8988T (cell line): ENCODE data around the gene ADAM12.

Experiments used
- DNase-seq: peaks from one replicate; pipeline ENCODE4 v3.0.0; 2011

The ADAM12 gene

DNA sequence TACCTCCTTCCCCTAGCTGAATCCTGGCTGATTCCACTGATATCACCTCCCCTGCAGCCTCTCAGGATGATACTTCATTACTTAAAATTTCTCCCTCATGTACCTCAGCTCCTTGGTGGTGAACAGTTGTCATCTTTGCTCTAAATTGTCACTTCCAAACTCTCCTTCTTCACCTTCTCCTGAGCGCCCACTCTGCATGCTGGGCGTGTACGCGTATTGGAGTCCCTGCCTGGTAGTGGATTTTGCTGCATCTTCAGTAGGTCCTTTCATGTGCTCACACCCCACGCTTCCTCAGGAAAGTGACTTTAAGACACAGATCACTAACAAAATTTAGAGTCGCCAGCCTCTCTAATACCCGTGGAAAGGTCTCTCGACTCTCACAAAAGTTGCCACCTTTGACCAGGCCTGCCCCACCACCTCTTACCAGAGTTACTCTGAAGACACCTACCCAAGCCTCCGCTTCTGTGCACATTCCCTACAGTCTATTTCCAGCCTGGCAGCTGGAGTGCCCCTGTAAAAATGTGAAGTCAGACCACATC, 255.1 kb downstream of the ADAM12 start:
- no peak for DNase-seq

DNA sequence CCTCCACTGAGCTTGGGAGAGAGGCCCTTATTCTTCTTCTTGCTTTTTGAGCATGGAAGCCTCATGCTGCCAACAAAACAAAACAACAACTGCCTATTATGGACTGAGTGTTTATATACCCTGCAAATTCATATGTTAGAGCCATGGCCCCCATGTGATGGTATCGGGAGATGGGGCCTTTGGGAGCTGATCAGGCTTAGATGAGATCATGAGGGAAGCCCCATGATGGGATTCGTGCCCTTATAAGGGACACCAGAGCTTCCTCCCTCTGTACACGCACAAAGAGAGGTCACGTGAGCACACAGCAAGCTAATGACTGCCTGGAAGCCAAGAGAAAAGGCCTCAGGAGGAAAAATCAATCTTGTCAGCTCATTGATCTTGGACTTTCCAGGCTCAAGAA, 256.9 kb downstream of the ADAM12 start:
- DNase-seq: no peak

DNA sequence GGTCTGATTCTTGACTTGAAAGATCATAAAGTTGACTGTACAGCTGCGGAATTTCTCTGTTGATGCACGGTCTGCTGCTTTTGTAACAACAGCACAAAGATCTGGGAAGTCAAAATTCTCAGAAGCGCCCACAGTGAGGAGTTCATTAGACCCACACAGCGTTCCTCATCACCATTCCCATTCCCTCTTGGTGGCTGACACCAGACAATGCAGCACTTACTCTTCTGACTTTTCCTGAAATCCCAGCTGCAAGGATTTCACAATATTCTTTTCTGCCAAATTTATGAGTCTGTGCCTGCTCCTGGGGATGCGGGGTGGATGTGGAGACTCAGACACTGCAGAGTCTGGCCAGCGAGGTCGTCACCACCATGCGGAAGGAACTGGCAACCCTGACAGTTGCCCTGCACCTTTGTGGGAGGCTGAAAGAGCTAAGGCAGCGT, 258.0 kb downstream of the ADAM12 start:
- no peak for DNase-seq

DNA sequence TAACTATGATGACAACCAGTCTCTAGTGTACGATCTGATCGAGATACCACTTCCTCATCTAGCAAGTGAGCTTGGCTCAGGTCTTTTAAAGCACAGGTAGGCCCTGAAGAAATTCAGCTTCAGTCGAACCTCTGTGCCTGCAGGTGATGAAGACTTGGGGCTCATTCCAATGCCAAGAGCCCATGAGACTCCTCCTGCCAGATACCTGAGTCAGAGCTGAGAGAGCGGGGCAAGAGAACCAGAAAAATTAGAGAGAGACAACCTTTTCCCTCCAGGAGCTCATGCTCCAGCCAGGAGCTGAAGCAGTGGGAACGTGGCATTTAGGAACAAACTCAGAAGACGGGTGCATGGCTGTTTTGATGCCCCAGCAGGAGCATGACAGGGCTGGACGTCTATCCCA, 259.3 kb downstream of the ADAM12 start:
- no peak for DNase-seq

DNA sequence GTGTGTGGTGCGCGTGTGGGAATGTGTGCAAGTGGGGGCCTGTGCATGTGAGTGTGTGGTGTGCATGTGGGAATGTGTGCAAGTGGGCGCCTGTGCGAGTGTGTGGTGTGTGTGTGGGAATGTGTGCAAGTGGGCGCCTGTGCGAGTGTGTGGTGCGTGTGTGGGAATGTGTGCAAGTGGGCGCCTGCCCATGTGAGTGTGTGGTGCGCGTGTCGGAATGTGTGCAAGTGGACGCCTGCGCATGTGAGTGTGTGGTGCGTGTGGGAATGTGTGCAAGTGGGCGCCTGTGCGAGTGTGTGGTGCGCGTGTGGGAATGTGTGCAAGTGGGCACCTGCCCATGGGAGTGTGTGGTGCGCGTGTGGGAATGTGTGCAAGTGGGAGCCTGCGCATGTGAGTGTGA, 259.7 kb downstream of the ADAM12 start:
- DNase-seq: no peak

DNA sequence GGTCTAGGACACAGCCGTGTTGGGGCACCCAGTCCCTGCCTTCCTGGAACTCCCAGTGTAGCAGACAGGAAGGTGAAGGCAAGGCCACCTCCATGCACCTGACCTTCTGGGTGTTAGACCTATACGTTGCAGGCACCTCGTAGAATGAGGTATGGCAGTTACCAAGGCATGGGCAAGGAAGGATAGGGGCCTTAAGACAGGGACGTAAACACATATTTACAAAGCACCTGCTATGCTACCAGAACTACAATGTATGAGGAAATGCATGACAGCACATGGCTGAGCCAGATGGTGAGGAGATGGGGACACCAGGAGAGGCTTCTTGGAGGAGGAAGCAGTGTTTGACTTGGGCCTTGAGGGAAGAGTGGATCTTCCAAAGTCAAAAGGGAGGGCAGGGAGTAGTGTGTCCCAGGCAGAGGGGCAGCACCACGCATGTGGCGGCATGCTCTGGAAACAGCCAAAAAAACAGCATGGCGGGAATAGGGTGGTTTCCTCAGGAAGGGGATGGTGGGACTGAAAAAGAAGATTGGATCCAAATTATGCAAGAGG, 260.7 kb downstream of the ADAM12 start:
- no peak for DNase-seq

DNA sequence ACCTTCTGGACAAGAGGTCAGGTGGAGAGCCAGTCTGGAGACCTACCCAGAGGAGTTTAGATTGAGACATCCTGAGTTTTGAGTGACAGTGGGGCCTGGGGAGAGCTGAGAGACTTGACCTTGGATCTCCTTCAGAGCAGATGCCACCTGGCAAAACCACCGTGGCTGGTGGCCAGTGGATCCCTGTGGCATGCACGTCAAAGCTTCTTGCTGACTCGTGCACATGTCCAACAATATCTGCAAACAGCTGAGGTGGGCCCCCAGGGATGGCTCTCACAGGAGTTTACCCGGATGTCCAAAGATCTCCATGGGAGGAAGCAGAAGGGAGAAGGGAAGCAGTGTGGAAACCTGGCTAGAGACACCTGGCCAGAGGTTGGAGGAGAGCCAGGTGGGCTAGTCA, 261.4 kb downstream of the ADAM12 start:
- no peak for DNase-seq

DNA sequence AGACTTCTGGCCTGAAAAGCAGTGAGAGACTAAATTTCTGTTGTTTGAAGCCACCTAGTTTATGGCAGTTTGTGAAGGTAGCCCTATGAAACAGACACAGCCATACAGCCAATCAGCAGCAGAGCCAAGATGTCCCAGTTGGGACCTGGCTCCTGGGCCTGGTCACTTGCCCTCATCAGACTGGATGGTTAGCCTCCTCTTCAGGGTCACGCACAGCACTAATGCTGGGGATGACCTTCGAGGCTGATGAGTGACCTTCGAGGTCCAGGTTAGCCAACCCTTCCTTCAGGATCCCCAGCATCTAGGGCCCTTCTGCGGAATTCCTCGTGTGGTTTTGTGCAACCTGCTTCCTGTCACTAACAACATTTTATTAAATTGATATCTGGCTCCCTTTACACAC, 262.3 kb downstream of the ADAM12 start:
- no peak for DNase-seq

DNA sequence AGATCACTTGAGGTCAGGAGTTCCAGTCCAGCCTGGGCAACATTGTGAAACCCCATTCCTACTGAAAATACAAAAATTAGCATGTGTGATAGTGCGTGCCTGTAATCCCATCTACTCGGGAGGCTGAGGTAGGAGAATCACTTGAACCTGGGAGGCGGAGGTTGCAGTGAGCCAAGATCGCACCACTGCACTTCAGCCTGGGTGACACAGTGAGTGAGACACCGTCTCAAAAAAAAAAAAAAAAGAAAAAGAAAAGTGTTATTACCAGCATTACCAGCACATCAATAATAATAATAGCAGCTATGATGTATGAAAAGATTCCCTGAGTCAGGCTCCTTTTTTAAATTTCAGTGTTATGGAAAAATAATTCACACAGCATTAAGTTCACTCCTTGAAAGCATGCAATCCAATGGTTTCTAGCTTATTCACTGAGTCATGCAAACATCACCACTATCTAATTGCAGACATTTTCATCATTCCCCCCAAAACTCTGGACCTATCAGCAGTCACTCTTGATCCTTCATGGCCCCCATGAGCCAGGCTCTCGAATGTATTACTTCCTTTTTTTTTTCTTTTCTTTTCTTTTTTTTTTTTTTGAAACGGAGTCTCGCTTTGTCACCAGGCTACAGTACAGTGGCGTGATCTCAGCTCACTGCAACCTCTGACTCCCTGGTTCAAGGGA, 263.5 kb downstream of the ADAM12 start:
- DNase-seq: no peak

DNA sequence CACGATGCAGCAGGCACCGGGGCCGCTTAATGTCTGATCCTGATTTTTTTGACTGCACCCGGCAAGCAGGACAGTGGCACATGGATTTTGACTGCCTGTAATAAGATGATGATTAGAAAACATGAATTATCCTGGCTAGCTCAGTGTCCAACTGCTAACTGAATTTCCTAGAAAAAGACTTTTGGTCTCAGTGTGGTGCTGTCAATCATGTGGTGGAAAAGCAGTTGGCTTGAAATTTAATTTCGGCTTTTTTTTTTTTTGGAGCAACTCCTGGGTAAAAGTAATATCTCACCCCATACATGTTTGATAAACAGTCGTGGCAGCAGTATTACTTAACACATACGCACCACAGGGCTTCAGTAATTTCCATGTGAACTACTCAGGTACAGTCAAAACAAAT, 264.2 kb downstream of the ADAM12 start:
- no peak for DNase-seq

DNA sequence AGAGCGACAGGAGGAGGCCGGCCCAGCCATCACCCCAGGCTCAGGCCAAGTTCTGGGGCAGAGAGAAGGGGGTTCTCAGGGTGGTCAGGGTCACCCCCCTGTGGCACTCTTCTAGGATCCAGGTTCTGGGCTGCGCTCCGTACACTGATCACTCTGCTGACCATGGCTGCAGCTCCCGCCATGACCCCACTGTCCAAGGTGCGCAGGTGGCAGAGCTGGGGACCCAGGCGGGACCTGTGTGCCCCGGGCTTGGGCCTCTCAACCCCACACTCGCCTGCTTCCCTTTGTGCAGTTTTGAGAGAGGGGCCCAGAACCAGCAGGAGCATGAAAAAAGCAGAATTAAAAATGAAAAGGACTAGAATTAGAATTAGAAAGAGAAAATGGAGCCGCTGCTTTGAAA, 264.8 kb downstream of the ADAM12 start:
- no peak for DNase-seq

DNA sequence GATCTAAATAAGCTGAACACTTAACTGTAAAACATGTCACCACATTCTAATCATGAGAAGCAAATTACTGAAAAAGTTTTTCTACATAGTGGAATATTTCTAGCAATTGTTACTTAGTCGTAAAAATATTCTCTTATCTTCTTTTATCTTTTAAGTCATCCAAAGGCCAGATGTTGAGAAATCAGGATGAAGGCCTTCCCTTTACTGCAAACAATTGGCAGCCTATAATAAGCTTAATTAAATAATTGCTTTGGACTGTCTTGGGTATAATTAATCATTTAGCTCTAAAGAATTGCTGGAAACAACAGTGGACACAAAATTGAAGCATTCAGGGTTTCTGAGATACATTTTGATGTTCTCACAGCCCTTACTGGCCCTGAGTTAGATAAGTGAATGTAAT, 265.4 kb downstream of the ADAM12 start:
- DNase-seq: no peak

DNA sequence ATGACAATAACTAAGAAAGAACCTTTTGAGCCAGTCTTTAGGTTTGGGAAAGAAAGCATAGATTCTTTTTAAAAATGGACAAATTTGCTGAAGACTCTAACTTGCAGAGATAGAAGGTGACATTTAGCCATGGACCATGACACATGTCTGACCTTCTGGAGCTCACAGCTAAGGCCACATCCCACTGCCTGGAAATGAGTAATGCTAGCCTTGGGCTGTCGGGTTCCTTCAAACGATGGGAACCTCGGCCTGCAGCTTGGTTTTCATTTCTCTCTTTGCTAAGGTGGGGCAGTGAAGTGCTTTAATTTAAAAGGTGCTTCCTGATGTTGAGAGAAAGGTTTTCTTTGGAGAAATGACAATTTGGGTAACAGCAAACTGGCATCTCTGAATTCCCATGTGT, 268.7 kb downstream of the ADAM12 start:
- no peak for DNase-seq

DNA sequence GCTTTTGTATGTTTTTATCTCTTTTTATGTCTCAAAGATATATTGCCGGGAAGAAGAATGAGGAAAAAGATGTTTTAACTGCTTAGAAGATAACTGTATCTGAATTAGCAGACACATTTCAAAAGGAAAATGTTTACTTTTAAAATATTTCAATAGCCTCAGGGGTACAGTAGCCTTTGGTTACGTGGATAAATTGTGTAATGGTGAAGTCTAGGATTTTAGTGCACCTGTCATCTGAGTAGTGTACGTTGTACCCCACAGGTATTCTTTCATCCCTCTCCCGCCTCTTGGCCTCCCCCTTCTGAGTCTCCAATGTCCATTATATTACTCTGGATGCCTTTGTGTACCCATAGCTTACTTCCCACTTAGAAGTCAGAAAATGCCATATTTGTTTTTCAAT, 269.8 kb downstream of the ADAM12 start:
- DNase-seq: no peak

DNA sequence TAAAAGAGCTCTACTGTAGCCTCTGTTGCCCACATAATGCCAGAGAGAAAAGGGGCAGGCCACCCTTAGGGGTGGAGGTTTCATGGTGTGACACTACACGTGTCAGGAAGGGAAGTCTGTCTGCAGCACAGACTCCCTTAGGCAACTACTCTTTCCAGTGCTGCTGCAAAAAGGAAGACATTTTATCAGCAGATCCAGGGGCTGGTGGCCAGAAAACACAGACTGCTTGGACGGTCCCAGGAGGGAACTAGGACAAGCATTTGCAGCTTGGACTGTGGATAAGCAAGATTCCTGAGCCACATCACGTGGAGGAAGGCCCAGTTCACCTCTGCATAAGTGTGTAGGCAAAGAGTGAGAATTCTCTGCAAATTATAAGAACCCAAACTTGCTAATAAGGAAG, 271.1 kb downstream of the ADAM12 start:
- DNase-seq: no peak

DNA sequence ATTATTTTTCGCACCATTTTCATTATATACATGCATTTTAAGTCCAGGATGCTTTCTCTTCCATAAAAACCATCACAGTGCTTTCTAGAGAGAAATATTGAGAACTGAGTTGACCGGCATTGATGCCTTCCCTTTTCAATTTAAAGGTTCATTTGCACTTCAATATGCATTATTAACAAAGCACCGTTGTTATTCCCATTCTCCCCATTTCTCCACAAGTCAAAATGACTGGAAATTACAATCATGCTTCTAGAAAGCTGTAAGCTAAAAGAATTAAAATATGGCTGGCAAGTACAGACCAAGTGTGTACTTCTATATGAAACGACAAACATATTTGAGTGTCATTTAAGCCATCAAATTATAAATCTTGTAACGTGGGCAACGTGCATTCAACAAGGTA, 272.4 kb downstream of the ADAM12 start:
- DNase-seq: no peak

DNA sequence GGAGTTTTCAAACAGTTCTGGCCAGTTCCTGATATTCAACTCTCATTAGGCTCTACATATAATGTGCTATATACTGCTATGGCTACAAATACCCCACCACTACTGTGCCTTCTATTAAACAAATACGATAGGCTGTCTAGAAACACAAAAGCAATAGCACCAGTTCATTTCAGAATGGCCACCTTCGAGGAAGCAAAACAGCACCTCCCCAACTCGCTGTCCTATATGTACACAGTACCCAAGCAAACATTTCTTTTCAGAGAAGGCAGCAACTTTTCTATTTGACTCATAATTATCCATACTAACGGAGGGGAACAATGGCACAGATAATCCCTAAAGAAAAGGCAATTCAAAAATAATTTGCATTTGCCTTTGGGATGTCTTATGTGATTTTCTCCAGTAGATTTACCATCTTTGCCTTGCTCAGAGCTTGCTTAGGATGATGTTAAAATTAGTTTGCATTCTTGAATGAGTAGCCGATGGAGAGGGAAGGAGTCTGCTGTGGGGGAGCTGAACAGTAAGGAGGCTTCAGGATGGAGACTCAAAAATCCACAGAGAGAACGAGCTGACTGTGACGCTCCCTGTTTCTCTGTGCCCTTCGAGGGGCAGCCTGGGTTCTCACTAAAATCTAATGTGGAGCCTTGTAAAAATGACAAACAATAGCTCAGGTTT, 273.3 kb downstream of the ADAM12 start:
- no peak for DNase-seq

DNA sequence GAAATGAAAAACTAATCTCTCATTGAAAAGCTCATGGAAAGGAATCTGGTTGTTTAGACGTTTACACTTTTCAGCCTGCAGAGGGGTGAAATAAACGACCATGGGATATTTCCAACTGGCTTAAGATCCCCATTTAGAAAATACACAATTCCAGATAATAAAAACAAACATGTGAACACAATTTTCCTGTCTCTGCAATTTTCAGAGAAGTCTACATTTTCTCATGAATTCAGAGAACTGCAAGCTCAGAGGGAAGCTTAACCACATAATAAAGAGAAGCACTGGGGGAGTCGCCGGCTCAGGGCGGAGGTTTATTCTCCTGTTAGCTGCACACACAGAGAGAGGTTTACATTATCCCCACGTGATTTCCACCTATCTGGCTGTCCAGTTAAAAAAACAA, 276.8 kb downstream of the ADAM12 start:
- no peak for DNase-seq

DNA sequence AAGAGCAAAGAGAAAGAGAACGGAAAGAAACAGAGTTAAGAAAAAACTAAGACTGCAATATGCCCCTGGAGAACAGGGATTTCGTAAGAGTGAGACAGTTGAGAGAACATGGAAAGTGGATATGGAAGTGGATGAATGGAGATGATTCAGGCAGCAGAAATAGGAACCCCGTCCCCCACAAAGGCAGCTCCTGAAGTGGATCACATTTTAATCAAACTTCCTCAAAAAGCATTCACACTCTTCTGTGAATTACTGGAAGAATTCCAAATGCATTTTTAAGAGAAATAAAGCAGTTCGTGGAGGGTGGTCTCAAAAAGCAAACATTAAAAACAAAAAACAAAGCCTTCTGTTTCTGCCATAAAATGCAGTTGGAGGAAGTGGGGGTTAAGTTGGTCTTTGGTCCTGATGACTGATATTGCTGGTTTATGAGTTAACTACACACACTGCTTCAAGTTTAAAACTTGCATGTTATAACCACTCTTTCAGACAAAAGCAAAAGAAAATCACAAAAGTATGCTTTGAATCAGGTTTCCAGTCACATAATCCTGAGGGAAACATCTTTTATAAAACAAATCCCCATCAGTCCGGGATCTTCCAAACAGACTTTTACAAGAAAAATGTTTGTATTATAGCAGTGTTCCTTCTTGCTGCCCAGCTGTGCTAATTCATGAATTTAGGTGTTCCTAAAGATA, 277.6 kb downstream of the ADAM12 start:
- no peak for DNase-seq

DNA sequence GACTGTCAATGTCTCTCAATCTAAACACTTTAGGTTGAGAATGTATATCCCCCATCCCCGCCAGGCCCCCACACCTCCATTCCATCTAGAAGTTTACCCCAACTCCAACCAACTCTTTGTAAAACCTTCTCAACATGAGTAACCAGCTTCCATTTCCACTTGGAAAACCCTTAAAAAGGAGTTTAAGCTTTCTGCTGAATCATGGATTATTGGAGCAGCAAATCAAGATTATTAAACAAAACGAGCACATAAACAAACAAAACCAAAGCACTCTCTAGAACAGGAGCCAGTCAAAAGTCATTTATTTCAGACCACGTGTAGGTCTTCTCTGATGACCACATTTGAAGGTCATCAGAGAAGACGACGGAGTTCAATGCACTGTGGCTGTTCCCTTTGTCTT, 278.4 kb downstream of the ADAM12 start:
- DNase-seq: no peak

DNA sequence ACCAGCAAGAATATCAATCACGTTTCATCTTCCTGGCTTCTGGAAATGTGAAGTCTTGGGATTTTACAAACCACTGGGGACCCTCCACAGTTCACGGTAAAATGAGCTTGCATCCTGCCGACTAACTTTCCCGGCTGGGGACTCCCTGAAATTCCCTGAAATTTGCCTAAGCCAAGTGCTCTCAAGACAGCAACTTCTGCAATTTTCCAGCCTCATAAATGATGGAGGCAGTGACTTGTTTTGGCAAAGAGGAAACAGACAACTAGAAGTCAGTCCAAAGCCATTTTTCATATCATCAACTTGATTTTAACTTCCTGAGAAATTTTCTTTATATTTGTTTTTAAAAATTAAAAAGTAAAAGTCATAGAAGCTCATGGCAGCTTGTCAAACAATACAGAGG, 279.6 kb downstream of the ADAM12 start:
- no peak for DNase-seq

DNA sequence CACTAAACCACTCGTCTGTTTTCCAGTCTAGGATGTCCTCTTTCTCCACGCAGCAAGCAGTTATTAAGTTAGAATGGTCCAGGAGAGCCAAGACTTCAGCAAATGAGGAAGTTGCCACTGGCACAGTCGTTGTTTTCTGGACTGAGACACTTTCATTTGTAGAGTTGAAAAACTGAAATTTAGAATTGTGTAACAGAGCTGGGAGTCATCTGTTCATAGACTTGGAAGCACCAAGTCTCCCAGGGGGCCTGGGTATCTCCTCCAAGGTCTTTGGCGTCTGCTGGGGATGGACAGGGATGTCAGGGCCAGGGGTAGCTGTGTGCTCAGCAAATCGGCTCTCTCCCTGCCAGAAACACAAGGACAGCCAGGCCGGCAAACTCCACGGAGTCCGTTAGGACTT, 283.5 kb downstream of the ADAM12 start:
- no peak for DNase-seq

DNA sequence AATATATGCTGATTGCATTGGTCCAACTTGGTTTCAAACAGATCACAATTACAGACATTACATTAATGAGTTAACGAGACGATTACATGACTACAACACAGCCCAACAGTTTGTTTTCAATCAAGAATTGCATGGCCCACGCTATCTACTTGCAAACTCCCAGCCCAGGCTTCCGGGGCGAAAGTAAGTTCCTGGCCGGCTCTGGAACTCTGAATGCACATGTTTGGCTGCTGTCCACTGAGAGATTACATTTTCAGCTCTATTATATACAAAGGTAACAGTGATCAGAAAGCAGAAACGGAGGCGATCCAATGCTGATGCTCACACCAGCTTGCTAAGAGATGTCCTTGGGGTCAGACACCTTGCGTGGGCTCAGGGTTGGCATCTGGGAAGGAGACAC, 285.6 kb downstream of the ADAM12 start:
- no peak for DNase-seq

DNA sequence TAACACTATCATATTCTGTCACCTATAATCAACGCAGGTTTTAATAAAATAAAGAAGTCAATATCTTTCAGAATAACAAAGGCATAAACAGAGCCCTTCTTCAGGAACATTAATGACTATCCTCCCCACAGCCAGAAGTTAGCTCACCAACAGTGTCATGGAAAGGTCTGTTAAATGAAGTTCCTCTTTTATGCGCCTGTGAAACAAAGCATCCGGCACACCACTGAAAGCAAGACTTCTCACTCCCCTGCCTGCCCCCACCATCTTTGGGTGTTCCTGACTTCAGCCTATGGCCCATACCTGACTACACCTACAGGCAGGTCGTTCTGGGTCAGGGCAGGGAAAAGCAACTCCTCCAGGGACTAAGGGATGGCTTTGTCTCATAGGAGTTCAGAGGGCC, 286.5 kb downstream of the ADAM12 start:
- no peak for DNase-seq
